HG03097 (cell line): ENCODE data around the gene POU2F2.
A peak's percentile ranks its signal among the peaks of the same experiment; 100 is the strongest.

Experiments
- ATAC-seq: cut with Tn5 transposase; IDR thresholded peaks from one replicate; pipeline ENCODE4 v1.9.1; 2021; ENCODE audit not compliant: unreplicated experiment, low FRiP score

The POU2F2 gene

GRCh38 chr19:42129399-42130253, 2.6 kb downstream of the POU2F2 start:
- ATAC-seq: peak; percentile 47

GRCh38 chr19:42126574-42126973, 5.7 kb downstream of the POU2F2 start:
- no peak for ATAC-seq

GRCh38 chr19:42125536-42125935, 6.7 kb downstream of the POU2F2 start:
- no peak for ATAC-seq

- ATAC-seq: no peak
Measured at GRCh38 chr19:42124386-42124901, 7.8 kb downstream of the POU2F2 start.

GRCh38 chr19:42123765-42124164, 8.5 kb downstream of the POU2F2 start:
- no peak for ATAC-seq

- no peak for ATAC-seq
Measured at GRCh38 chr19:42122691-42123607, 9.3 kb downstream of the POU2F2 start.

- ATAC-seq: no peak
Measured at GRCh38 chr19:42121656-42122069, 10.6 kb downstream of the POU2F2 start.

GRCh38 chr19:42121036-42121621, 11.1 kb downstream of the POU2F2 start:
- ATAC-seq: no peak

- no peak for ATAC-seq
Measured at GRCh38 chr19:42120276-42120980, 11.8 kb downstream of the POU2F2 start.

GRCh38 chr19:42117076-42117475, 15.2 kb downstream of the POU2F2 start:
- no peak for ATAC-seq

GRCh38 chr19:42116308-42117075, 15.8 kb downstream of the POU2F2 start:
- no peak for ATAC-seq

GRCh38 chr19:42115705-42116104, 16.5 kb downstream of the POU2F2 start:
- no peak for ATAC-seq

GRCh38 chr19:42115219-42115618, 17.0 kb downstream of the POU2F2 start:
- ATAC-seq: no peak

- no peak for ATAC-seq
Measured at GRCh38 chr19:42114412-42114811, 17.8 kb downstream of the POU2F2 start.

GRCh38 chr19:42113641-42114348, 18.5 kb downstream of the POU2F2 start:
- no peak for ATAC-seq

GRCh38 chr19:42111811-42112210, 20.4 kb downstream of the POU2F2 start:
- no peak for ATAC-seq

GRCh38 chr19:42111384-42111783, 20.9 kb downstream of the POU2F2 start:
- no peak for ATAC-seq

GRCh38 chr19:42110658-42111057, 21.6 kb downstream of the POU2F2 start:
- ATAC-seq: no peak

GRCh38 chr19:42109896-42110295, 22.4 kb downstream of the POU2F2 start:
- no peak for ATAC-seq
